ENCODE results near the gene GRK2.

Gene GRK2

DNA sequence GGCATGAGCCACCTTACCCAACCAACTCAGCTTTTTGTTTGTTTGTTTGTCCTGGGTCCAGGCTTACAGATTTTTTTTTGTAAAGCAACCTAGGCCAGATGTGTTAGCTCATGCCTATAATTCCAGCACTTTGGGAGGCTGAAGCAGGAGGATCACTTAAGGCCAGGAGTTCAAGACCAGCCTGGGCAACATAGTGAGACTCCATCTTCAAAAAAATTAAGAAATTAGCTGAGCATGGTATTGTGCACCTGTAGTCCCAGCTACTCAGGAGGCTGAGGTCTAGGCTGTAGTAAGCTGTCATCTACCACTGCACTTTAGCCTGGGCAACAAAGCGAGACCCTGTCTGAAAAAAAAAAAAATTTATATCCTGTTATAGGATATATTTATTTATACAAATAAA is 28.7 kb upstream of the GRK2 start:
- DNase-seq: no peak
- TF ChIP-seq, protein P1, sequence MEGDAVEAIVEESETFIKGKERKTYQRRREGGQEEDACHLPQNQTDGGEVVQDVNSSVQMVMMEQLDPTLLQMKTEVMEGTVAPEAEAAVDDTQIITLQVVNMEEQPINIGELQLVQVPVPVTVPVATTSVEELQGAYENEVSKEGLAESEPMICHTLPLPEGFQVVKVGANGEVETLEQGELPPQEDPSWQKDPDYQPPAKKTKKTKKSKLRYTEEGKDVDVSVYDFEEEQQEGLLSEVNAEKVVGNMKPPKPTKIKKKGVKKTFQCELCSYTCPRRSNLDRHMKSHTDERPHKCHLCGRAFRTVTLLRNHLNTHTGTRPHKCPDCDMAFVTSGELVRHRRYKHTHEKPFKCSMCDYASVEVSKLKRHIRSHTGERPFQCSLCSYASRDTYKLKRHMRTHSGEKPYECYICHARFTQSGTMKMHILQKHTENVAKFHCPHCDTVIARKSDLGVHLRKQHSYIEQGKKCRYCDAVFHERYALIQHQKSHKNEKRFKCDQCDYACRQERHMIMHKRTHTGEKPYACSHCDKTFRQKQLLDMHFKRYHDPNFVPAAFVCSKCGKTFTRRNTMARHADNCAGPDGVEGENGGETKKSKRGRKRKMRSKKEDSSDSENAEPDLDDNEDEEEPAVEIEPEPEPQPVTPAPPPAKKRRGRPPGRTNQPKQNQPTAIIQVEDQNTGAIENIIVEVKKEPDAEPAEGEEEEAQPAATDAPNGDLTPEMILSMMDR (IDR thresholded peaks at IDR 0.05; ENCODE audit: low read depth, low read length, missing control alignments): no peak
- no peak overlapping the region for H3K4me3 ChIP-seq (ENCODE audit: low read depth, low read length)
- H3K27ac ChIP-seq: no peak overlapping the region
- in situ Hi-C loops (cut with HindIII; ENCODE audit: low pct_ligation_motif_present, low sequenced_read_pairs): no loop called here
- H3K36me3 ChIP-seq (replicated peaks): peaks cover 12% of the 10 kb centered on the region
- H3K27me3 ChIP-seq (replicated peaks): no peaks in the 10 kb centered on the region

DNA sequence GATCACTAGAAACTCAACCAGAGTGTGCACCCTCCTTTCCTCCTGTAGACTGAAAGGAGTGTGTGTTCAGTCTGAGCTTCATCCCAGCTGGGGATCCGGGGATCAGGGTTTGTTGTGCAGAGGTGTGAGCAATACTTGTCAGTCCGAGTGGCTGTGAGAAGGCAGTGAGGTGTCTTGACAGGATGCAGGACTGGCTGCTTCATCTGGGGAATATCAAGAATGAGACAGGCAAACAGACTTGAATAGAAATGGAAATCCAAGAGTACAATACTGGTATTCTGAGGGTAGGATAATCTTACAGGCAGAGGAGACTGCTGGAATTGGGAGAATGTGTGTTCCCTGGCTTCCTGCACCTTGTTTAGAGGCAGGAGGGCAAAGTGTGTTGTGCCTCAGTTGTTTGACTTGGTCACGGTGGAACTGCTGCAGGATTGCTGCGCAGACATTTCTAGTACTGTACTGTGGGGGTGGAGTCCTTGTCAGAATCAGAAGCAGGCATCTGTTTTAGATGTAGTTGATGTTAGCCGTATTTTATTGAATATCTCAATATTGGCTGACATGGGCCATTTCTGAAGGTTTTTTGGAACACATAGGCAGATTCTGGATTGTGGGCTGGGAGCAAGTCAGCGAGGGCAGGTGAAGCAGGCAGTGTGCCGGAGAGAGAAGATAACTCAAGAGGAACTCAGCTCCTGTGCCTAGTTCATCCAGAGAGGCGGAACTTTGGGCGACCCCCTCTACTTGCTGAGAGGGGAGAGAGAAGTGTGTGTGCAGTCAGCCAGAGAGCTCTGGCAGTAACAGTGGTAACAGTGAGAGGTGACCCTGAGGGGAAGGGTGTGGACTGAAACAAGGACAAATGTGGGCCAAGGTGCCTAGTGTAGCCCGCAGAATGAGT is 27.1 kb upstream of the GRK2 start:
- Histone ChIP-seq H3K4me3 (ENCODE audit: low read depth, low read length) (peak overlapping the region; percentile 41), H3K27me3 (replicated peaks) (no peaks in the 10 kb centered on the region), H3K27ac (peak overlapping the region; percentile 96), H3K36me3 (replicated peaks) (peaks cover 24% of the 10 kb centered on the region)
- in situ Hi-C loops (cut with HindIII; ENCODE audit: low pct_ligation_motif_present, low sequenced_read_pairs): no loop called here
- TF ChIP-seq, protein P1 (IDR thresholded peaks at IDR 0.05; ENCODE audit: low read depth, low read length, missing control alignments): no peak
- no peak for DNase-seq

DNA sequence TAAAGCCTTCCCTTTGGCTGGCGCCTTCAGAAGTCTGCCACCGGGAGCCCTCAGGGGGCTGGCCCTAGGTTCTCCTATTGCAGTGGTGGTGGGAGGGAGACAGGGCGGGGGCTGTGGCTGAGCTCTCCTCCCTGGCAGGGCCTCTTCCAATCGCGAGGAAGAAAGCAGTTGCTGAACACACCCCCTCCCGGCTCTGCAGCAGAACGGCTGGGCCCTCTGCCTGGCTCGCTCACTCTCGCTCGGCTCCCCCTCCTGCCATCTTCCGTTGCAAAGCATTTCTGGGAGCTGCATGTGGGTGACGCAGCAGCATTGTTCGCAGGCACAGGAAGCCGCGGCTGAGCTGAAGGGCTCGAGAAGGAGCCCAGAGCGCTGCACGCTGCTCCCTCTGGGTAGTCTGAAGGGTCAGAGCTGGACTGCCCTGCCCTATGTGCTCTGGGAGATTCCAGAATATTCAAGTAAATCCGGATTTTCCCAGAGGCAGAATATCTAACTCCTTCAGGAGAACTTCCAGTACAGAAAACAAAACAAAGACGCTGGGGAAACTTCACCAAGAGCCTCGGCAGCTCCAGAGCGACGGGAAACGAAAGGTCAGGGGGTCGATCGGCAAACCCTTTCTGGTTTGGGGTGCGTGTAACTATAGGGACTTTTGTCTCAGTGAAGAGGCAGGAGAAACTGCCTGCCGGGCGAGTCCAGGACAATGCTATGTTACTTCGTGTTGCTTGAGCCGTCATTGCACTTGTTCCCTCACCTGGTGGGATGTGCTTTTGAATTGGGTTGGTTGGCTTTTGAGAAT is 26.3 kb upstream of the GRK2 start:
- TF ChIP-seq, protein P1 (IDR thresholded peaks at IDR 0.05; ENCODE audit: low read depth, low read length, missing control alignments): no peak
- Histone ChIP-seq H3K36me3 (replicated peaks) (peaks cover 30% of the 10 kb centered on the region), H3K27ac (peak overlapping the region; percentile 96), H3K27me3 (replicated peaks) (no peaks in the 10 kb centered on the region), H3K4me3 (ENCODE audit: low read depth, low read length) (peak overlapping the region; percentile 89)
- peak; percentile 98 for DNase-seq
- in situ Hi-C loops (cut with HindIII; ENCODE audit: low pct_ligation_motif_present, low sequenced_read_pairs): no loop called here

DNA sequence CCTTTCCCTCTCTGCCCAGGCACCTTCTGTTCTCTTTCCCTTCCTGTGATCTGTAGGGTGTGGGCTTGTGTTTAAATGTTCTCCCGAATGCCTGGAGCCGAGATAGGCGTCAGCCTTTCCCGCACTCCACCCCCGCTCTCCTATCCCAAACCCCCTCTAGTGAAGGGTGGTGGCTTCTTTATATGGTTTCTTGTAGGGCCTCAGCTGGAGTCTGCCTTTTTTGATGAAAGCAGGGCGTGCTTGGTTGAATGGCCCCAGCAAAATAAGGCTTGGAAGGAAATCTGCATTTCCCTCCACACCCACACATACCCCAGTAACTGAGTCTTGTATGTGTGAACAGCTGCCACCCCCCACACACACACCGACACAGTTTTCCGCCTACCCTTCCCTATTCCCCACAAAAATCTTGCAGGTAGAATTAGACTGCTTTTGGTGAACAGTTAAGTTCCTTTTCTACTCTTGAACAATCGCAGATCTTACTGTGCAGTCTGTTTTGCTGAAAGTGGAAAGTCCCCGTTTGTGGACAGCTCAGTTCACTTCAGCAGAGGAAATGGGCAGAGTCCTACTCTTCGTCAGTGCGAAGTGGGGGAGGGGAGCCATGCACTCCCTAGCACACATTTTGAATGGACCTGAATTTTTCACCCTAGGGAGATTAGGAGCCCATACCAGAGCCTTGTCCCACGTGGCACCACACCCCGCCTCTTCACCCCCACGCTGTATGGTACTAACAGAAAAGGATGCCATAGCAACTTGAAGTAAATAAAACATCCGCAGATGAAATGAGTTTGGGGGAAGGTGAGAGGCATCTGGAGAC is 25.5 kb upstream of the GRK2 start:
- Histone ChIP-seq H3K27ac (peak overlapping the region; percentile 96), H3K4me3 (ENCODE audit: low read depth, low read length) (peak overlapping the region; percentile 89), H3K27me3 (replicated peaks) (no peaks in the 10 kb centered on the region), H3K36me3 (replicated peaks) (peaks cover 38% of the 10 kb centered on the region)
- in situ Hi-C loops (cut with HindIII; ENCODE audit: low pct_ligation_motif_present, low sequenced_read_pairs): no loop called here
- peak; percentile 82 for DNase-seq
- TF ChIP-seq, protein P1 (IDR thresholded peaks at IDR 0.05; ENCODE audit: low read depth, low read length, missing control alignments): peak; percentile 5

DNA sequence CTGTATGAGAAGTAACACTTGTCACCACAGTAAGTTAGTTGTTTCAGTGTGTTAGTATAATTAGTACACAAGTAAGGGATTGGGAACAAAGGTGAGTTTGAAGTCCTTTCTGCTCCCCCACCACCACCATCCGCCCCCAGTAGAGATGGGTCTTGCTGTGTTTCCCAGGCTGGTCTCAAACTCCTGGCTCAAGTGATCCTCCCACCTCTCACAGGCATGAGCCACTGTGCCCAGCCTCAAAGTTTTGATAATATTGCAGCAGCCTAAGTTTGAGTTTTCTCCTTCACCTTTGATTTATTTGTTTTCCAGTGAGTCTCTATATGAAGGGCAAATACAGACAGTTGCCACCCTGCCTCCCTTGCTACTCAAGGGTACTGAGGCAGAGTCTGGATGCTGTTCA is 23.7 kb upstream of the GRK2 start:
- peak overlapping the region; percentile 6 for H3K4me3 ChIP-seq (ENCODE audit: low read depth, low read length)
- H3K27me3 ChIP-seq (replicated peaks): no peaks in the 10 kb centered on the region
- H3K36me3 ChIP-seq (replicated peaks): peaks cover 54% of the 10 kb centered on the region
- TF ChIP-seq, protein P1 (IDR thresholded peaks at IDR 0.05; ENCODE audit: low read depth, low read length, missing control alignments): no peak
- in situ Hi-C loops (cut with HindIII; ENCODE audit: low pct_ligation_motif_present, low sequenced_read_pairs): no loop called here
- H3K27ac ChIP-seq: peak overlapping the region; percentile 96
- no peak for DNase-seq
